Caco-2 (cell line): ENCODE data around the gene S1PR2. TPM values are rescaled to one million over a fixed set of nuclear protein-coding genes. Genes with fewer than 3 reads are reported as not detected.

ENCODE experiments used
- BruUV-seq: library from RNA; stranded (reverse); fragments of 400-500 nt; replicated peaks from 2 replicates; lab custom pipeline; 2021; lab: Mats Ljungman, UMichigan
- CTCF ChIA-PET: fragments of 300-600 bp; sonication (Branson Sonifier 250); formaldehyde crosslinking; loops from one replicate; lab custom pipeline; 2022; ENCODE audit warnings: antibody characterized with exemption; lab: Charles Lee
- POLR2A ChIA-PET: fragments of 300-600 bp; sonication (Branson Sonifier 250); formaldehyde crosslinking; loops from one replicate; lab custom pipeline; 2022; ENCODE audit warnings: antibody characterized with exemption; lab: Charles Lee
- DNase-seq, 2 experiments: peaks; one replicate each; pipeline versions ENCODE4 v3.0.0 to v3.0.0-alpha.2; 2020 to 2022
- H3K27me3 ChIP-seq: replicated peaks from 2 replicates; pipeline ENCODE4 v1.6.0; 2011; ENCODE audit warnings: low read length; ENCODE audit not compliant: control insufficient read depth, insufficient read depth
- H3K36me3 ChIP-seq: 2 replicates; pipeline ENCODE4 v1.5.1; 2011; ENCODE audit warnings: low read length; ENCODE audit not compliant: control insufficient read depth, insufficient read depth
- H3K4me1 ChIP-seq: fragments of 250-450 bp; sonication (Bioruptor Pico); 2 replicates; pipeline ENCODE4 v1.5.1; 2020; ENCODE audit warnings: mild to moderate bottlenecking
- H3K4me3 ChIP-seq: 2 replicates; pipeline ENCODE4 v1.5.1; 2011; ENCODE audit warnings: low read depth, mild to moderate bottlenecking, control low read depth, low read length
- H3K9me3 ChIP-seq: fragments of 250-450 bp; sonication (Bioruptor Pico); 2 replicates; pipeline ENCODE4 v1.5.1; 2020; ENCODE audit warnings: mild to moderate bottlenecking, moderate library complexity
- H3K27ac Mint-ChIP-seq: one replicate; pipeline ENCODE4 v1.8.0; 2022; ENCODE audit warnings: mixed read lengths; ENCODE audit not compliant: unreplicated experiment
- H3K27me3 Mint-ChIP-seq: one replicate; pipeline ENCODE4 v1.8.0; 2022; ENCODE audit warnings: mixed read lengths; ENCODE audit not compliant: insufficient read depth, unreplicated experiment
- H3K36me3 Mint-ChIP-seq: one replicate; pipeline ENCODE4 v1.8.0; 2022; ENCODE audit warnings: mild to moderate bottlenecking, mixed read lengths; ENCODE audit not compliant: insufficient read depth, unreplicated experiment
- H3K4me1 Mint-ChIP-seq: one replicate; pipeline ENCODE4 v1.8.0; 2022; ENCODE audit warnings: low read depth, mixed read lengths; ENCODE audit not compliant: unreplicated experiment
- H3K4me3 Mint-ChIP-seq: one replicate; pipeline ENCODE4 v1.8.0; 2022; ENCODE audit warnings: mild to moderate bottlenecking, moderate library complexity, mixed read lengths; ENCODE audit not compliant: unreplicated experiment
- H3K9me3 Mint-ChIP-seq: one replicate; pipeline ENCODE4 v1.8.0; 2022; ENCODE audit warnings: mixed read lengths; ENCODE audit not compliant: unreplicated experiment
- intact Hi-C: fragments of 100-400 bp; cut with micrococcal nuclease; formaldehyde crosslinking; loops from one replicate; pipeline ENCODE4 v1.10.0; 2022; ENCODE audit not compliant: unreplicated experiment
- total RNA-seq: library from RNA; stranded (reverse); gene quantifications from 2 replicates; pipeline ENCODE4 v1.2.3, GENCODE V29; 2022
- TF ChIP-seq, protein P1 (sequence below), 2 experiments: fragments of 200-600 bp in 1 of 2; IDR thresholded peaks; 1 replicate in 1 of 2; 2 replicates in 1 of 2; pipeline versions ENCODE4 v1.5.1 to v1.8.0; 2011 to 2022; ENCODE audit warnings: antibody characterized with exemption in 1 of 2, control low read depth in 1 of 2, inconsistent platforms in 1 of 2, low read depth in 1 of 2, low read length in 1 of 2, mild to moderate bottlenecking in 1 of 2, moderate library complexity in 1 of 2; ENCODE audit not compliant: insufficient read depth in 1 of 2, severe bottlenecking in 1 of 2, unreplicated experiment in 1 of 2

Gene S1PR2
- total RNA-seq, 1 experiment from 2014 or later, result 6.2 TPM

DNA sequence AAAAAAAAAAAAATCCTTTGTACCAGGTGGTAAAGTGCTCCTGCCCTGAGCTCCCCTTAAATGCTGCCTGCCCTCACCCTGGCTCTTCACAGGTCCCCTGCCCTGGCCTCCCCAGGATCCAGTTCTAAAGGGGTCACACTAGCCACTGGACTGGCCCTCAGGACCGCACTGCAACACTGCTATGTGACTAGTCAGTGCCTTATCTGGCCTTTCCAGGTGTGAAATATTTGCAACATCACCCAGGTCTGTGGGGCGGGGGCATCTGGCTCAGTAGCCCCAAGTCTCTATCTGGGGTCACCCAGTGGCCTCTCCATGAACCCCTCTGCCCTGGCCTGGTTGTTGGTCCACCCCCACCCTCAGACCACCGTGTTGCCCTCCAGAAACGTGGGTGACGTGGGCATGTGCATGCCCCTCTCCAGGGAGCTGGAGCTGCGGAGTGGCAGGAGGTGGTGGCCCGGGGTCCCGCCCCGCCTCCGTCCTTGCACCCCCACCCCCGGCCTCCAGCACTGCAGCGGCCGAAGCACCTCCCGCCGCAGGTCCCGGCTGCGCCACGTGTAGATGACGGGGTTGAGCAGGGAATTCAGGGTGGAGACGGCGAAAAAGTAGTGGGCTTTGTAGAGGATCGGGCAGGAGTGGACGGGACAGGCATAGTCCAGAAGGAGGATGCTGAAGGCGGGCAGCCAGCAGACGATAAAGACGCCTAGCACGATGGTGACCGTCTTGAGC lies 7.5 kb downstream of the S1PR2 start:
- intact Hi-C loops, result no loop called here
- ChIA-PET POLR2A (no interaction called here), CTCF (interaction anchor here (0.6 to 1.0 kb wide), 2 partner anchors 26 to 27 kb away, joined by 3 to 8 read pairs; no protein-coding TSS in a partner anchor)

DNA sequence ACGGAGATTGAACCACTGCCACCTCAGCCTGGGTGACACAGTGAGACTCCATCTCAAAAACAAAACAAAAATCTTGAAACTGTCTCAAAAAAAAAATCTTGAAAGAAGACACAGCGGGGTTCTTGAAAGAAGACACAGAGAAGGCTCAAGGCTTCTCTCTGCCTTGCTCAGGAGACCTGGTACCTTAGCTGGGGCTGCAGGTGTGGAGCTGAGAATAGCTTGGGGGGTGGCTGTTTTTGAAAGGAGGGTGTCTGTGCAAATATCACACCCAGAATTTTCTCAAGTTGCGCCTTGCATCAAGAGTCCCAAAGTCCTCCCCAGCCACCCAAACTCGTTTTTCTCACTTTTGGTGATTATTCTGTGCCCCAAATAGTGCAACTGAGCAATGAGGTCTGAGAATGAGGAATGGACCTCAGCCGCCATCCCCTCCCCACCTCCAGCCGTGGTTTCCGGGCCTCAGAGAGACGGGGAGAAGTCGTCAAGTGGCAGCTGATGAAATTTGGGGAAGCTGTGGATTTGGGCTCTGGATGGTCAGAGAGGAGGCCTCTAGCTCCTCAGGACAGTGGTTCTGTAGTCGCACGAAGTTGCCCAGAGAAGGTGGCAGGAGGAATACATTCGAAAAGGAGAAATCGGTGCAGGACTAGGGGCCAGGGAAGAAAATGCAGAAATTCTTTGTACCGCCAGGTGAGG lies 8.8 kb downstream of the S1PR2 start:
- H3K9me3 ChIP-seq, result no peaks in the 10 kb centered on the region
- TSS peak; percentile 16 for BruUV-seq
- H3K4me3 Mint-ChIP-seq, result no peak overlapping the region
- H3K27me3 ChIP-seq, result no peaks in the 10 kb centered on the region
- H3K4me1 ChIP-seq, result no peaks in the 10 kb centered on the region
- TF ChIP-seq, protein P1, sequence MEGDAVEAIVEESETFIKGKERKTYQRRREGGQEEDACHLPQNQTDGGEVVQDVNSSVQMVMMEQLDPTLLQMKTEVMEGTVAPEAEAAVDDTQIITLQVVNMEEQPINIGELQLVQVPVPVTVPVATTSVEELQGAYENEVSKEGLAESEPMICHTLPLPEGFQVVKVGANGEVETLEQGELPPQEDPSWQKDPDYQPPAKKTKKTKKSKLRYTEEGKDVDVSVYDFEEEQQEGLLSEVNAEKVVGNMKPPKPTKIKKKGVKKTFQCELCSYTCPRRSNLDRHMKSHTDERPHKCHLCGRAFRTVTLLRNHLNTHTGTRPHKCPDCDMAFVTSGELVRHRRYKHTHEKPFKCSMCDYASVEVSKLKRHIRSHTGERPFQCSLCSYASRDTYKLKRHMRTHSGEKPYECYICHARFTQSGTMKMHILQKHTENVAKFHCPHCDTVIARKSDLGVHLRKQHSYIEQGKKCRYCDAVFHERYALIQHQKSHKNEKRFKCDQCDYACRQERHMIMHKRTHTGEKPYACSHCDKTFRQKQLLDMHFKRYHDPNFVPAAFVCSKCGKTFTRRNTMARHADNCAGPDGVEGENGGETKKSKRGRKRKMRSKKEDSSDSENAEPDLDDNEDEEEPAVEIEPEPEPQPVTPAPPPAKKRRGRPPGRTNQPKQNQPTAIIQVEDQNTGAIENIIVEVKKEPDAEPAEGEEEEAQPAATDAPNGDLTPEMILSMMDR (IDR thresholded peaks at IDR 0.05; ENCODE audit: insufficient read depth in 1 of 2, low read depth in 1 of 2, low read length in 1 of 2, severe bottlenecking in 1 of 2, unreplicated experiment in 1 of 2), result no peak
- DNase-seq, result no peak
- ChIA-PET CTCF (interaction anchor here (1.0 kb wide), 1 partner anchor 28 kb away, joined by 8 read pairs; no protein-coding TSS in a partner anchor), POLR2A (no interaction called here)
- no peaks in the 10 kb centered on the region for H3K4me1 Mint-ChIP-seq
- no peaks in the 10 kb centered on the region for H3K27me3 Mint-ChIP-seq
- H3K36me3 ChIP-seq, result no peaks in the 10 kb centered on the region
- no peak overlapping the region for H3K27ac Mint-ChIP-seq
- H3K9me3 Mint-ChIP-seq, result no peaks in the 10 kb centered on the region
- intact Hi-C loops, result no loop called here
- peaks cover 18% of the 10 kb centered on the region for H3K36me3 Mint-ChIP-seq
- no peak overlapping the region for H3K4me3 ChIP-seq

More for the DNA sequence above, 7.5 kb downstream of the S1PR2 start:
- H3K9me3 Mint-ChIP-seq, result no peaks in the 10 kb centered on the region
- no TSS peak for BruUV-seq
- no peak overlapping the region for H3K4me3 Mint-ChIP-seq
- H3K36me3 ChIP-seq, result no peaks in the 10 kb centered on the region
- no peaks in the 10 kb centered on the region for H3K9me3 ChIP-seq
- H3K4me1 Mint-ChIP-seq, result no peaks in the 10 kb centered on the region
- H3K27ac Mint-ChIP-seq, result no peak overlapping the region
- no peaks in the 10 kb centered on the region for H3K4me1 ChIP-seq
- no peaks in the 10 kb centered on the region for H3K27me3 ChIP-seq
- TF ChIP-seq, protein P1 (IDR thresholded peaks at IDR 0.05; ENCODE audit: insufficient read depth in 1 of 2, low read depth in 1 of 2, low read length in 1 of 2, severe bottlenecking in 1 of 2, unreplicated experiment in 1 of 2), result no peak
- DNase-seq, result no peak
- no peak overlapping the region for H3K4me3 ChIP-seq
- no peaks in the 10 kb centered on the region for H3K27me3 Mint-ChIP-seq
- H3K36me3 Mint-ChIP-seq, result peaks cover 18% of the 10 kb centered on the region

DNA sequence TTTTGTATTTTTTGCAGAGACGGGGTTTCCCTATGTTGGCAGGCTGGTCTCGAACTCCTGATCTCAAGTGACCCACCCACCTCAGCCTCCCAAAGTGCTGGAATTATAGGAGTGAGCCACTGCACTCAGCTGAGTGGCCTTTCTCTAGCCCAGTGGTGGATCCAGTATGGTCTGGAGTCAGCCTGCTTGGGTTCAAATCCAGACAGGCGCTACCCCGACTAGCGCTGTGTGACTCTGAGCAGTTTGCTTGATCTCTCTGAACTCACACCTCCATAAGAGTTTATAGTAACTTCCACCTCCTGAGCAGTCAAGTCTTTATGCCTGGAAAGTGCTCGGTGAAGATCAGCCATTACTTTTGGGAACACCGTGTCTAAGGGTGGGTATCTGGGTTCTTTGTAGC lies 10.4 kb downstream of the S1PR2 start:
- H3K36me3 ChIP-seq, result no peaks in the 10 kb centered on the region
- CTCF ChIA-PET, result interaction anchor here (0.7 kb wide), 1 partner anchor 210 kb away, joined by 3 read pairs; no protein-coding TSS in a partner anchor
- H3K4me1 ChIP-seq, result no peaks in the 10 kb centered on the region
- intact Hi-C loops, result no loop called here
- no TSS peak for BruUV-seq
- no peaks in the 10 kb centered on the region for H3K9me3 ChIP-seq
- Mint-ChIP-seq H3K4me1 (no peaks in the 10 kb centered on the region), H3K27me3 (no peaks in the 10 kb centered on the region), H3K4me3 (no peak overlapping the region), H3K36me3 (peaks cover 18% of the 10 kb centered on the region), H3K27ac (no peak overlapping the region), H3K9me3 (no peaks in the 10 kb centered on the region)
- POLR2A ChIA-PET, result no interaction called here
- DNase-seq, result no peak
- TF ChIP-seq, protein P1 (IDR thresholded peaks at IDR 0.05; ENCODE audit: insufficient read depth in 1 of 2, low read depth in 1 of 2, low read length in 1 of 2, severe bottlenecking in 1 of 2, unreplicated experiment in 1 of 2), result no peak
- no peaks in the 10 kb centered on the region for H3K27me3 ChIP-seq
- no peak overlapping the region for H3K4me3 ChIP-seq
